GM15510 (cell line): ENCODE measurements around the gene TEX261.

Experiments
- POLR2A ChIP-seq: IDR thresholded peaks from 3 replicates; pipeline ENCODE4 v1.6.1; 2011; ENCODE audit warnings: borderline replicate concordance; ENCODE audit not compliant: insufficient read length; ENCODE audit errors: extremely low read depth

TEX261 gene

DNA sequence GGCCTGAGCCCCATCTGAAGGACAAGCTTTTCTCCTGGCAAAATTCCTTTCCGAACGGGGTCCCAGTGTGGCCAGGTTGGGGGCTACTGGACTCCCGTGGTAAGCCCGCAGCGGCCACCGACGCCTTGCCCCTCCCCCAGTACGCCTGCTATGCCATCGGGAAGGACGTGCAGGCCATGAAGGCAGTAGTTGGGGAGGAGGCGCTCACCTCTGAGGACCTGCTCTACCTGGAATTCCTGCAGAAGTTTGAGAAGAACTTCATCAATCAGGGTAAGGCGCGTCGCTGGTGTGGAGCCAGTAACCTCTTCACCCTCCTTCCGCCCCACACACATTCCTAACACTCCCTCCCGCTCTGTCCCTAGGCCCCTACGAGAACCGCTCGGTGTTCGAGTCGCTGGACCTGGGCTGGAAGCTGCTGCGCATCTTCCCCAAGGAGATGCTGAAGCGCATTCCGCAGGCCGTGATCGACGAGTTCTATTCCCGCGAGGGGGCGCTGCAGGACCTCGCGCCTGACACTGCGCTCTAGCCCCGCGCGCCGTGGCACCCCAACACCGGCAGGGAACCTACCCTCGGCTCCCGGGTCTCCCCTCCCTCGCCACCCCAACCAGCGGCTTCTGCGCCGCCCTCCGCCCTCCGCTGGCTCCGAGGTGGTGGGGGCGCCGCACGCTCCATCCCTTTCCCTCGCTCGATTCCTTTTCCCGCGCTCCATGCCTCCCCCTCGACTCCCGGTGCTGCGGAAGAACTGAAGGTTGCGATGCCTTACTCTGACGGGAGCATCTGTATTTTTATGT, 29.9 kb downstream of the TEX261 start:
- TF ChIP-seq POLR2A, result no peak

DNA sequence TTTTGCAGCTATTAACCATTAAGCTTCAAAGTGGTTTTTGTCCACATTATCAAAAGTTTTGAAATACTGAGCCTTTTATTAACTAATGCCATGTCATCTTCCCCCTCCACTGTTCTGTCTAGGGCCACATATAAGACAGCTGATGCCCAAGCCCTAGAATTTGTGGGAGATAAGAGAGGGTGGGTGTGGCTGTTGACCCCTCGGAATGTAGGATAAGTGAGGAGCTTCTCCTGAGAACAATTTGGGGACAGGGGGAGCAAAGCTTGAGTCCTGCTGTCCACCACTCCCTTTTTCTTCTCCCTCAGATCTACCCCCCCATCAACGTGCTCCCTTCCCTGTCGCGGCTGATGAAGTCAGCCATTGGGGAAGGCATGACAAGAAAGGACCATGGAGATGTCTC, 30.5 kb downstream of the TEX261 start:
- no peak for TF ChIP-seq POLR2A

DNA sequence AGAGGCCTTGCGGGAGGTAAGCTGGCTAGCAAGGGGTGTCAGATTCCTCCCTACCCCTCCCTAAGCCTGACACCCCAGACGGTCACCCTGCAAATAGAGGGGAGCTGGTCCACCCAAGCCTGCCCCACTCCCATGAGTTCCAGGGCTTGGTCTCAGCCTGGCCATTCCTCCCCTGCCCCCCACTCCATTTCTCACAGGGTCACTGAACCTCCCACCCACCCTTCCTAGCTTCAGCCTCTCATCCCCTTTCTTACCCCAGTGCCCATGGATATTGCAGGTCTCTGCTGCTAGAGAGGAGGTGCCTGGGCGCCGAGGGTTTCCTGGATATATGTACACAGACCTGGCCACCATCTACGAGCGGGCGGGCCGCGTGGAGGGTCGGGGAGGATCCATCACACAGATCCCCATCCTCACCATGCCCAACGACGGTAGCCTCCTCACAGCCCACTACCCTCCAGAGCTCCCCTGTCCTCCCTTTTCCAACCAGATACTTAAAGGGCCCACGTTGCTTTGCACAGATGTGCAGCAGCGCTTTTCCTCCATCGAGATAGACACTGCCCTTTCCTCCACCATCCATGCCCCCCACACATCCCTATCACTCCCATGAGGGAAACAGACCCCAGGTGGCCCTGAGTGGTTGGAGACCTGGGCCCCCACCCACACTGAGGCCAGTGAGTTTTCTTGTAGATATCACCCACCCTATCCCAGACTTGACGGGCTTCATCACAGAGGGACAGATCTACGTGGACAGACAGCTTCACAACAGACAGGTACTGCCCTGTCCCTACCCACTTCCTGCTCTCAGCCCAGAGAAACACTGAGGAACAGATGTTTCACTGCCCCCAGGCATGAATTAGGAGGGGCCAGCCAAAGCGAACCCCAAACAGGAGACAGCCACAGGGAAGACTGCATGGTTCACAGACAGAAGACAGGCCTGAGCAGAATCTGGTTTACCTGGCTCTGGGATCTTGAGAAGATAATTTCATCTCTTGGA, 31.5 kb downstream of the TEX261 start:
- TF ChIP-seq POLR2A, result no peak

- no peak for TF ChIP-seq POLR2A
Measured at GRCh38 chr2:70962211-70962884, 32.3 kb downstream of the TEX261 start.

GRCh38 chr2:70961648-70961994, 33.1 kb downstream of the TEX261 start:
- TF ChIP-seq POLR2A, result no peak

DNA sequence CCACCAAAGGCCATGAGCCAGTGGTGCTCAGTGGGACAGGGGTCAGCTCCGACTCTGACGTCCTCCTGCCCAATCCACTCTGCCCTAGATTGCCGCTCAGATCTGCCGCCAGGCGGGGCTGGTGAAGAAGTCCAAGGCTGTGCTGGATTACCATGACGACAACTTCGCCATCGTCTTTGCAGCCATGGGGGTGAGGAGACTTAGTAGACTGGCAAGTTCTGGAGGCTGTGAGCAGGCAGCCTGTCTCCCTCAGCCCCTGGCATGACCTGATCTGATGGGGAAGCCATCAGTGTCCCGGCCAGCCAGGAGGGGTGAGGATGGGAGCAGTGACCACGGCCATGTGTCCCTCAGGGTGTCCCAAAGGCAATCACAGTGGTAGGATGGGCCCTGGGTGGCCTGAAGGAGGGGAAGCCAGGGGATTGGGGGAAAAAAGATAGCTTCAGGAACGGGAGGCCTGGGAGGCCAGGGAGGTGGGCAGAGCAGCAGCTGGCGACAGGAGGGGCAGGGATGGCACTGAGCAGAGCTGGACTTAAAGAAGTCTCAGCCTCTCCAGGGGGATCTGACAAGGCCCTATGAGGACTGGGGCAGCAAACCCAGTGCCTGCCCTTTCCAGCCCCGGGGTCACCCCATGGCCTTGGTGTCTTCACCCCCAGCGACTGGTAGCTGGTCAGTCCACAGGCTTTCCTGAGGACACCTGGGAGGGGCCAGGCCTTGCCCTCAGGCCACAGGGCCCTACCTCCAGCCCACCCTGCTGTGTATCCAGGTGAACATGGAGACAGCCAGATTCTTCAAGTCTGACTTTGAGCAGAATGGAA, 33.6 kb downstream of the TEX261 start:
- no peak for TF ChIP-seq POLR2A

GRCh38 chr2:70959851-70960832, 34.5 kb downstream of the TEX261 start:
- TF ChIP-seq POLR2A, result no peak

- no peak for TF ChIP-seq POLR2A
Measured at GRCh38 chr2:70959271-70959761, 35.4 kb downstream of the TEX261 start.

- TF ChIP-seq POLR2A, result no peak
Measured at GRCh38 chr2:70958759-70959158, 35.9 kb downstream of the TEX261 start.

- TF ChIP-seq POLR2A, result no peak
Measured at GRCh38 chr2:70957798-70958197, 36.9 kb downstream of the TEX261 start.

GRCh38 chr2:70956141-70956540, 38.5 kb downstream of the TEX261 start:
- TF ChIP-seq POLR2A, result no peak

GRCh38 chr2:70954886-70955285, 39.8 kb downstream of the TEX261 start:
- no peak for TF ChIP-seq POLR2A

DNA sequence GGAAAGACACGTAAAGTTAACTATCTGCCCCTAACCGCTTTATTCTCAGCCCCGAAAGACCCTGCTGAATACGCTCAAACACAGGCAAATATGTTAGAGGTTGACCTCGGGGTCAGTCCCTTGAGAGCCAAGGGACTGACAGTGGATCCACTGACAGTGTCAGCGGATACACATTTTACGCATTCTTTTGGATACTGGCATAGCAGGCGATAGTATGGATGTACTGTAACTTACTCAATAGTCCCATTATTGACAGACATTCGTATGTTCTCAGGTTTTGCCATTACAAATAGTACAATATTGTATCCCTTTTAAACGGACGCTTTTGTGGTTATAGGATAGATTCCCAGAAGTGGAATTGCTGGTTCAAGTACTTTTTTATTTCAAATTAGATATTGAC, 45.6 kb downstream of the TEX261 start:
- no peak for TF ChIP-seq POLR2A

DNA sequence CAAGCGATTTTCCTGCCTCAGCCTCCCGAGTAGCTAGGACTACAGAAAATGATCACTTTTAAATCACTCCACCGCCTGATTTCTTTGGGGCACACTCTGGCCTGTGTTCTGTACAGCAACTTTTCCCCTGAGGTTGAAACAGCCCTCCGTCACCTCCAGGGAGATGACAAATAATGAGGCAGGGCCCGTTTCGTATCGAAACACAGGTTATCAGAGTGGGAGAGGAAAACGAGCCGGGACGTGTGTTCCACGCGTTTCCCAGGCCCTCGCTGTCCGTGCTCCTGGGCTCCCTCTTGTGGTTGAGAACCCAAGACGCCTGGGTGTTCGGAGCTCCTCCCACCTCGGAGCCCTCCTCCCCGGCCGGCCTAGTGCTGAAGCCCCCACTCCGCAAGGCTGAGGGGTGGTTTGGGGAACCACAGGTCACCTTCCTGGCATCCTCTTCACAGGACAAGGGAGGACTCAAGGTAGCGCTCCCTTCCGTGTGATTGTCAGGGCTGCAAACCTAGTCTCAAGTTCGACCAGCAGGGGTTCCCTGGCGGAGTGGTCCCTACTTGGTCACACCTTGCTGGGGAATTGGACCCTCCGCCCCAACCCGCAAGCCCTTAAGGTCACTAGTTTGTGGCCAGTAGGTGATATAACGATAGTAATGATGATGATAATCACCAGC, 46.2 kb downstream of the TEX261 start:
- no peak for TF ChIP-seq POLR2A
